ENCODE data around the gene SYCP2.

The SYCP2 gene

GRCh38 chr20:59832406-59833363 is 100.8 kb downstream of the SYCP2 start:
- no peak for DNase-seq

DNA sequence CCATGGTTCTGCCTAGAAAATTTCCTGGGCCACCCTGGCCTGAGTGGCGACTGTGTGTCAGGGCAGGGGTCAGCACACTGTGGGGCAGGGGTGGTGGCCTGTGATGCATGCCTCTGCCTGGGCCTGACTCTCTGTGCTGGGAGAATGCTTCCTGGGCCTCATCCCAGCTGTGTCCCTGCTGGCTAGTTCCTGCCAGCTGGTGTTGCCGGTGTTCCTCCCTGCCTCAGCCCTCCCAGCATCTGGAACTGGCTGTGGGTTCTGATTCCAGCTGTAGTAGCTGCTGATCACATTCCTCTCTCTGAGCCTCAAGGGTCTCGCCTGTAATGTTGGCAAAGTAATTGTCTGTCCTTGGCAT is 101.5 kb downstream of the SYCP2 start:
- DNase-seq, result no peak

- DNase-seq, result no peak
Observed at GRCh38 chr20:59831024-59831915, 102.2 kb downstream of the SYCP2 start.

DNA sequence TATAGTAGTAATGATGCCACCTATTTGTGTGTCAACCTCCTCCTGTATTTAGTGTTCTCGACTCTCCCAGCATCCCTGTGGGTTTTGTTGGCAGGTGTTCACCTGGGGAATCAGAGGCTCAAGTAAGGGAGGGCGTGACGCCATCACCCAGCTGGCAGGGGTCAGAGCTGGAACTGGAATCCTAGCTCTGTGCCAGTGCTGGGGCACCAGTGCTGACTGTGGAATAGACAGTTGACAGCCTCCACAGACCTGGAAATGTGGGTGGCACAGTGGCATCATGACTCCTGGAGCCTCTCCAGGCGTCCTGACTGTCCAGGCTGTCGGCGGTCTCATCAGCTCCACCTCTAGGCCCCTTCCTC is 102.8 kb downstream of the SYCP2 start:
- no peak for DNase-seq

- no peak for DNase-seq
Observed at GRCh38 chr20:59829786-59830664, 103.4 kb downstream of the SYCP2 start.

GRCh38 chr20:59829054-59829785 is 104.2 kb downstream of the SYCP2 start:
- no peak for DNase-seq

DNA sequence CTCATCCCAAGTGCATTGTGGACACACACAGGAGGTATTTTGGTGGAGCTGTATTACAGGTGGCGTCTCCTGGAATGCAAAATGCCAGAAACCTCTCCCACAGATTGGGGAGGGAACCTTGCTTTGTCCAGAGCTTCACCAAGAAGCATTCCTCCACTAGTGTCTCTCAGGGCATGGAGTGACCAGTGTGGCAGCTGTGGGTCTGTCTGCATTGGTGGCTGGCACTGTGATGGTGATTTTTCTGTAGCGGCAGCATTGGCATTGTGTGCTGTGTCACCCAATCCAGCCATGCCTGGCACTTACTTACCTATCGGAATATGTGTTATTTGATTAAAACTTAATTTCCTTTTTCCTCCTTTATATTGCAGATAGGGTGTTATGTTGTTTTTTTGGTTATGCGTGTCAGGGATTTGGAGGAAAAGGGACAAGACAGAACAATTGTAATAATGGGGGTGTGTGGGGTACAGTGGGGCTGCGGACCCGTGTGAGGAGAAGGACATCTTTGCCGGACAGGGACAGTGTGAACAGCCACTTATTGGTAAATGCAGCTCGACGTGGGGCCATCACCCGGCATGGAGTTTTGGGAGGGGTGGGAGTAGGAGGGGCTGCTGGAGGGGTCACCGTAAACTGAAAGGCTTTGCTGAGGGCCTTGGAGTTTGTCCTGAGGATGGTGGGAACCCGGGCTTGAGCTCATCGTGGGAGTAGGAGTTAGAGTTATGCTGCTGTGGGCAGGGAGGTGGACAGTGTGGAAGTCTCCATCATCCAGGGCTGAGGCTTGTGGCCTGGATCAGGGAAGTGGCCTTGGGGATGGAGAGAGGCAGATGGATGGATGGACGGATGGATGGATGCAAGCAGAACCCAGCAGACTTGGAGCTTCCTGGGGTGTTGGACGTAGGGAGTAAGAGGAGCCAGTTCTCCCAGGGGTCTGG is 105.0 kb downstream of the SYCP2 start:
- no peak for DNase-seq

DNA sequence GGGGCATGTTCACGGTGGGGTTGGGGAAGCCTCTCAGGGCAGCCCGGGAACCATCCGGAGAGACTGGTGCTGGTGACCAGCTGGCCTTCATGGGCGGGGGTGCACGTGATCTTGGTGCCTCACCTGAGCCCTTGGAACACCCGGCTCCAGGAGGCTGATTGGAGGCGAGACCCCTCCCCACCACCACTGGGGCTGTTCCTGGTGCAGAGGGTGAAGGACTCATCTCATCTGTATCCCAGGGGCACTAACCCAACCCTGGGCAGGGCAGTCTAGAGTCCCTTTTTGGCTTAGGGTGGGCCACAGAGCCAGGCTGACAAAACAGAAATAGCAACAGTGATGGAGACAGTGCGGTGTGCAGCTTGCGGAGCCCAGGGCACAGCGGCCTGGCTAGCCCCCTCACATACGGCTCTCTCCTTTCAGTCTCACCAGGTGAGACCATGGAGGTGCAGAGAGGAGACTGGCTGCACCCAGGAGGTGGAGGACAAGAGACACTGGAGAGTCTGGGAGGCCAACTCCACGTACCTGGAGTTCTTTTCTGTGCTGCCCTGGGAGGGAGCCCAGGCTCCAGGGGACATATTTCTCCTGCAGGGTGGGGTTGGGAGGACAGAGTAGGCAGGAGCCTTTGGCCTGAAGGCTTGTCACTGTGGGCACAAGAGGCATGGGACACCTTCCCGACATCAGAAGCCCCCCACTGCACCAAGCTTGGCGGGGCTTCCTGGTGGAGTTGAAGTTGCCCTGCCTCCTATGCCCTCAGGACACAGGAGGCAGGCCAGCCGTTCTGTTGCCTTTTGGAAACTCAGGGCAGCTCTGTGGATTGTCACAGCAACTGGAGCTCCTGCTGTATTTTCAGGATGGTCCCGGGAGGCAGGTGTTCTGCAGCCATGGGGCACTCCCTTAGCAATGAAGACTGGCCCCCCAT is 106.0 kb downstream of the SYCP2 start:
- no peak for DNase-seq

DNA sequence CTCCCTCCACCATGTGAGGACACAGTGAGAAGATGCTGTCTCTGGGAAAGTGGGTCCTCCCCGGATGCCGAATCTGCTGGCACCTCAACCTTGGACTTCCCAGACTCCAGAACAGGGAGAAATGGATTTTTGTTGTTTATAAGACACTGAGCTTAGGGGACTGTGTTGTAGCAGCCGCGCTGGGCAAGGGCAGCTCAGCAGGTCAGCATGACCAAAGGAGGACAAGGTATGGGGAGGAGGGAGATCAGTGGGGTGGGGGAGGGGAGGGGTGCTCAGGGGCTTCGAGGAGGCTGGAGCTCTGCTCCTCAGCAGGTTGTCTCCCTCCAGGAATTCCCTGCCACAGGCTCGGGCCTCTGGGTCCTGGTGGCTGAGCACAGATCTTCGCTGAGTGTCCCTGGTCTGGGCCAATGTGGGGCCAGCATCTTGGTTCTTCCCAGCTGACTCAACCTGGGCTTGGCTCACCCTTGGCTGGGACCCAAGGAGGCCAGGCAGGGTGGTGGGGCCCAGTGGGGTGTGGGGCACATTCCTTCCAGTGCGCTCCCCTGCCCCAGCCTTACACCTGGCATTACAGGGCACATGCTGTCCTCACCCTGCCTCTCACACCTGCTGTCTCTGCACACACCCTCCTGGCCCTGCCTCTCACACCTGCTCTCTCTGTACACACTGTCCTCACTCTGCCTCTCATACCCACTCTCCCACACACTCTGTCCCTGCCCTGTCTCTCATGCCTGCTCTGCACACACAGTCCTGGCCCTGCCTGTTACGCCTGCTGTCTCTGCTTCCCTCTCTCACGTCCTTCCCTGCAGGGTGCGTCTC is 107.3 kb downstream of the SYCP2 start:
- DNase-seq, result no peak

DNA sequence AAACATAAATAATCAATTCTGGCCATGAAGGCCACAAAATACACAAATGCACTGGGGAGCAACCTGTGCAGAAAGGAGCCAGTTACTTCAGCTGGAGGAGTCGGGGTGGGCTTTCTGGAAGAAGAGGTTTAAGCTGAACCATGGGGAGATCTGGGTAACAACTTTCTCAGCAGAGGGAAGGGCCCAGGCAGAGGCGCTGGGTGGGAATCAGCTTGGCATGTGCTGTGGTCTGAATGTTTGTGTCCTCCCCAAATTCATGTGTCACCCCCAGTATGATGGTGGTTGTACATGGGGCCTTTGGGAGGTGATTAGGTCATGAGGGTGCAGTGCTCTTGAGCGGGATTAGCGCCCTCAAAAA is 107.9 kb downstream of the SYCP2 start:
- DNase-seq, result no peak

DNA sequence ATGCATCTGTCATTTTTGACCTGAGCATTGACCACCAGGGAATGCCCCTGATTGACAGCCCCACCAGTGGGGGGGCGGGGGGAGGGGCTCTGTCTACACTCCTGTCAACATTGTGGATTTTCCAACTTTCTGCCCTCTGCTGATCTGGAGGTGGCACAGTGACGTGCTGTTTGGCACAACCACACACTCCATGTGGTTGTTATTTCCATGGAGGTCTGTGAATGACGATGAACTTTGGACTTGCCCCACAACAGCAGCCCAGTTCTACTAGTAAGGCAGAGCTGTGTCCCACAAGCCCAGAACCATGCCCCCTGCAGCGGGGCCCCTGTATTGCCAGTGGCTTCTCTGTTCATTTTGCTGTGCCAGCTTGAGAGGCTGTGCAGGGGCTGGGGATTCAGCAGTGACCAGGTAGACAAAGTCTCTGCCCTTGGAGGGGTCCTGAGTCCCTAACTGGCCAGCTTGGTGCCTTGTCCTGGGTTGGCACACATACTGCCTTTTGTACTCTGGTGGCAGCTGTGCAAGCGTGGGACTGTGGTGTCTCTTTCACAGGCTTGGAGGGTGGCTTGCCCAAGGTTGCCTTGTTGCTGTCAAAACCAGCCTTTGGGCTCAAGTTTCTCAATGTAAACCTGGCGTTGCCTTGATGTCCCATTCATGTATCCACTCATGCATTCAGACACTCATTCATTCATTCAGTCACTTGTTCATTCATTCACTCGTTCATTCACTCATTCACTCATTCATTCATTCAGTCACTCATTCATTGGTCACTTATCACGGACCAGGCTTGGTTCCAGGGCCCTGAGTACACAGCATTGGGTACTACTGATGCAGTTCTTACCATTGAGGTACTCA is 108.5 kb downstream of the SYCP2 start:
- no peak for DNase-seq

DNA sequence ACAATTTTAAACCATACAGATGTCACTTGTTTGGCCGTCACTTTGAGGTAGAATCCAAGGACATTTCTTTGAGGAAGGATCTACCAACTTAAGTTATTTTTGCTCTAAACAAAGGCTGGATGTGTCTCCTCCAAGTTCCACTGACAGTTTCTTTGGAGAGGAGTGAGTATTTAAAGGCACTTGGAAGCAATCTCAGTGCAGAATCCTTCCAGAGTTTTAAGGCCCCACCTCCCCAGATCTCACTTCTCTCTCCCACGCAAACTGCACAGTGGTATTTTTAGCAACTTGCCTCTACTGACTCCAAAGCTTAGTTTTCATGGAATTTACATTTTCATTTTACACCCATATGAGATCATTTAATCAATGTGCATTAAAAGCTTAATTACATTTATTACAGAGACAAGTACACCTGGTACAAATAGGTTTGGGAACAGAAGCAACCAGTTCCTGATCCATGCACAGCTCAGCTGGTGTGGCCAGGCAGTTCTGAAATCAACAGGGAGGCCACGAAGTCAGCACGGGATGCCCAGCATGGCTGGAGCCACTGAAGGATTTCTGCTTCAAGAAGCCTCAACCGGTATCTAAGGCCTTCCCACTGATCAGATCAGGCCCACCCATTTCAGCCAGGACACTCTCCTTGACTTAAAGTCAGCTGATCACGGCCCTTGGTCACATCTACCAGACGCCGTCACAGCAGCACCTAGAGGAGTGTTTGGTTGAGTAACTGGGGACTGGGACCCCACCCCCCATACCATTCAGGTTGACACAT is 109.8 kb downstream of the SYCP2 start:
- DNase-seq, result no peak

GRCh38 chr20:59823030-59823423 is 110.4 kb downstream of the SYCP2 start:
- DNase-seq, result no peak

- DNase-seq, result no peak
Observed at GRCh38 chr20:59822291-59823029, 111.0 kb downstream of the SYCP2 start.

- no peak for DNase-seq
Observed at GRCh38 chr20:59821788-59822187, 111.6 kb downstream of the SYCP2 start.

GRCh38 chr20:59821201-59821600 is 112.2 kb downstream of the SYCP2 start:
- no peak for DNase-seq

All from stimulated activated naive CD4-positive, alpha-beta T cell treated with Interleukin-2 at 50 U/mL for 16 hours (primary cell).